Ishikawa (cell line): Measurements from ENCODE around the gene CXCL6.

Experiments
- EGR1 ChIP-seq: IDR thresholded peaks from 2 replicates; pipeline ENCODE4 v1.6.1; 2012
- YY1 ChIP-seq: IDR thresholded peaks from 2 replicates; pipeline ENCODE4 v1.6.1; 2012; ENCODE audit warnings: low read depth
- ZBTB7A ChIP-seq: IDR thresholded peaks from 2 replicates; pipeline ENCODE4 v1.6.1; 2012; ENCODE audit warnings: low read depth

- TF ChIP-seq EGR1: no peak
- no peak for TF ChIP-seq YY1
- TF ChIP-seq ZBTB7A: no peak
Observed at GRCh38 chr4:73788411-73788810, 48.1 kb upstream of the CXCL6 start.
